A673 (cell line): ENCODE data around the gene AAMP. TPM values are rescaled to one million over a fixed set of nuclear protein-coding genes. Genes with fewer than 3 reads are reported as not detected.

Experiments used
- BruUV-seq: library from RNA; stranded (reverse); fragments of 400-500 nt; replicated peaks from 2 replicates; lab custom pipeline; 2021; lab: Mats Ljungman, UMichigan
- CTCF ChIA-PET: fragments of 300-600 bp; sonication (Branson Sonifier 250); formaldehyde crosslinking; loops from one replicate; lab custom pipeline; 2022; ENCODE audit warnings: antibody characterized with exemption; lab: Charles Lee
- POLR2A ChIA-PET: fragments of 300-600 bp; sonication (Branson Sonifier 250); formaldehyde crosslinking; loops from one replicate; lab custom pipeline; 2022; ENCODE audit warnings: antibody characterized with exemption; ENCODE audit not compliant: low non-redundant PET; lab: Charles Lee
- DNase-seq: peaks from one replicate; pipeline ENCODE4 v3.0.0-alpha.2; 2015; ENCODE audit warnings: low spot score
- H3K27ac ChIP-seq: fragments of 200-600 bp; sonication (generic); 2 replicates; pipeline ENCODE4 v1.5.1; 2016; ENCODE audit warnings: mixed run types, low read depth, mild to moderate bottlenecking, mixed read lengths, antibody characterized with exemption, low read length; ENCODE audit not compliant: poor library complexity, severe bottlenecking
- H3K27me3 ChIP-seq: fragments of 200-600 bp; sonication (generic); replicated peaks from 2 replicates; pipeline ENCODE4 v1.6.1; 2017; ENCODE audit warnings: mixed run types, low read depth, mild to moderate bottlenecking, mixed read lengths, antibody characterized with exemption, low read length; ENCODE audit not compliant: insufficient read depth, poor library complexity
- H3K36me3 ChIP-seq: fragments of 200-600 bp; sonication (generic); 2 replicates; pipeline ENCODE4 v1.6.1; 2016; ENCODE audit warnings: mixed run types, mild to moderate bottlenecking, mixed read lengths, antibody characterized with exemption, low read length; ENCODE audit not compliant: insufficient read depth, poor library complexity, severe bottlenecking
- H3K4me1 ChIP-seq: fragments of 200-600 bp; sonication (generic); 2 replicates; pipeline ENCODE4 v1.6.1; 2017; ENCODE audit warnings: mixed run types, mild to moderate bottlenecking, mixed read lengths, antibody characterized with exemption, low read length; ENCODE audit not compliant: insufficient read depth, poor library complexity, severe bottlenecking
- H3K4me3 ChIP-seq: fragments of 200-600 bp; sonication (generic); 2 replicates; pipeline ENCODE4 v1.5.1; 2016; ENCODE audit warnings: low read depth, mixed run types, mild to moderate bottlenecking, mixed read lengths, low read length; ENCODE audit not compliant: poor library complexity, severe bottlenecking
- H3K9me3 ChIP-seq: fragments of 200-600 bp; sonication (generic); 2 replicates; pipeline ENCODE4 v1.6.1; 2016; ENCODE audit warnings: mixed run types, low read depth, mild to moderate bottlenecking, mixed read lengths, antibody characterized with exemption, low read length; ENCODE audit not compliant: poor library complexity, severe bottlenecking
- CTCF ChIP-seq: fragments of 300-800, 200-600 bp; sonication (generic); conservative IDR thresholded peaks from 2 replicates; pipeline ENCODE4 v1.5.1; 2017; ENCODE audit warnings: low read depth, mild to moderate bottlenecking, antibody characterized with exemption, low read length, moderate library complexity, mixed read lengths
- EZH2 ChIP-seq: fragments of 200-600 bp; sonication (generic); IDR thresholded peaks from 2 replicates; pipeline ENCODE4 v1.6.1; 2017; ENCODE audit warnings: borderline replicate concordance, low read depth, mild to moderate bottlenecking, mixed read lengths, antibody characterized with exemption, low read length; ENCODE audit not compliant: poor library complexity, severe bottlenecking
- intact Hi-C: fragments of 100-400 bp; cut with micrococcal nuclease; formaldehyde crosslinking; loops from one replicate; pipeline ENCODE4 v1.10.0; 2022; ENCODE audit not compliant: unreplicated experiment
- total RNA-seq: library from RNA; stranded (reverse); gene quantifications from 2 replicates; pipeline ENCODE4 v1.2.3, GENCODE V29; 2021

AAMP gene
- total RNA-seq, 1 experiment from 2014 or later, result 74.7 TPM

- Histone ChIP-seq H3K4me1 (no peaks in the 10 kb centered on the region), H3K27ac (no peak overlapping the region), H3K9me3 (no peaks in the 10 kb centered on the region), H3K27me3 (no peaks in the 10 kb centered on the region), H3K36me3 (peaks cover 33% of the 10 kb centered on the region), H3K4me3 (no peak overlapping the region)
- no TSS peak for BruUV-seq
- ChIA-PET CTCF (no interaction called here), POLR2A (no interaction called here)
- DNase-seq, result no peak
- TF ChIP-seq CTCF (no peak), EZH2 (no peak)
- intact Hi-C loops, result no loop called here
Measured at GRCh38 chr2:218278531-218279360, 8.8 kb upstream of the AAMP start.

- Histone ChIP-seq H3K27me3 (no peaks in the 10 kb centered on the region), H3K36me3 (peaks cover 35% of the 10 kb centered on the region), H3K4me3 (no peak overlapping the region), H3K27ac (no peak overlapping the region), H3K4me1 (peaks cover 3% of the 10 kb centered on the region), H3K9me3 (no peaks in the 10 kb centered on the region)
- ChIA-PET POLR2A (no interaction called here), CTCF (no interaction called here)
- no peak for TF ChIP-seq CTCF
- no peak for TF ChIP-seq EZH2
- no peak for DNase-seq
- no TSS peak for BruUV-seq
- intact Hi-C loops, result no loop called here
Measured at GRCh38 chr2:218277921-218278320, 8.0 kb upstream of the AAMP start.

GRCh38 chr2:218276986-218277755, 7.2 kb upstream of the AAMP start:
- no TSS peak for BruUV-seq
- DNase-seq, result no peak
- H3K36me3 ChIP-seq, result peaks cover 35% of the 10 kb centered on the region
- H3K27ac ChIP-seq, result no peak overlapping the region
- no peaks in the 10 kb centered on the region for H3K9me3 ChIP-seq
- TF ChIP-seq EZH2, result no peak
- no peak for TF ChIP-seq CTCF
- H3K27me3 ChIP-seq, result no peaks in the 10 kb centered on the region
- H3K4me1 ChIP-seq, result peaks cover 9% of the 10 kb centered on the region
- POLR2A ChIA-PET, result no interaction called here
- H3K4me3 ChIP-seq, result no peak overlapping the region
- CTCF ChIA-PET, result interaction anchor here (0.9 kb wide), 1 partner anchor 85 kb away, joined by 3 read pairs; no protein-coding TSS in a partner anchor
- intact Hi-C loops, result no loop called here
